Astrocyte (in vitro differentiated cells and primary cell): Measurements from ENCODE around the gene SRSF8. TPM values are rescaled to one million over a fixed set of nuclear protein-coding genes. Genes with fewer than 3 reads are reported as not detected.
"Not testable (repeated sequence)": the region's sequence is repeated elsewhere in the genome, so short reads cannot be mapped to it uniquely, and the experiment has no call there.

Experiments used
- DNase-seq: peaks from one replicate; pipeline ENCODE4 v3.0.0-alpha.2; 2010; ENCODE audit warnings: low read depth
- FAIRE-seq: peaks from 2 replicates; lab custom pipeline; 2011; peaks lifted over from hg19 to GRCh38; lab: Jason Lieb, UNC
- H2AFZ ChIP-seq: 2 replicates; pipeline ENCODE4 v1.6.0; 2012; ENCODE audit warnings: low read depth, low read length, inconsistent platforms
- H3K27ac ChIP-seq: 2 replicates; pipeline ENCODE4 v1.5.1; 2011; ENCODE audit warnings: low read depth, low read length, inconsistent platforms
- H3K27me3 ChIP-seq: 2 replicates; pipeline ENCODE4 v1.6.0; 2011; ENCODE audit warnings: low read length, inconsistent platforms; ENCODE audit not compliant: insufficient read depth
- H3K36me3 ChIP-seq: 2 replicates; pipeline ENCODE4 v1.5.1; 2011; ENCODE audit warnings: low read length, inconsistent platforms; ENCODE audit not compliant: insufficient read depth
- H3K4me1 ChIP-seq: 2 replicates; pipeline ENCODE4 v1.5.1; 2011; ENCODE audit warnings: low read length, inconsistent platforms; ENCODE audit not compliant: insufficient read depth
- H3K4me2 ChIP-seq: 2 replicates; pipeline ENCODE4 v1.6.0; 2012; ENCODE audit warnings: low read length, inconsistent platforms
- H3K4me3 ChIP-seq: 2 replicates; pipeline ENCODE4 v1.5.1; 2011; ENCODE audit warnings: low read depth, mild to moderate bottlenecking, low read length, inconsistent platforms; ENCODE audit not compliant: insufficient read depth
- H3K79me2 ChIP-seq: 2 replicates; pipeline ENCODE4 v1.6.0; 2012; ENCODE audit warnings: mild to moderate bottlenecking, low read length, inconsistent platforms; ENCODE audit not compliant: insufficient read depth
- H3K9ac ChIP-seq: 2 replicates; pipeline ENCODE4 v1.6.0; 2012; ENCODE audit warnings: mild to moderate bottlenecking, low read length, inconsistent platforms
- H3K9me3 ChIP-seq: 2 replicates; pipeline ENCODE4 v1.5.1; 2012; ENCODE audit warnings: low read depth, mild to moderate bottlenecking, low read length, inconsistent platforms; ENCODE audit not compliant: insufficient read depth
- H4K20me1 ChIP-seq: 2 replicates; pipeline ENCODE4 v1.6.0; 2012; ENCODE audit warnings: low read length, inconsistent platforms; ENCODE audit not compliant: insufficient read depth
- H3K27ac Mint-ChIP-seq: one replicate; pipeline ENCODE4 v1.8.0; 2021; ENCODE audit warnings: mild to moderate bottlenecking, mixed read lengths; ENCODE audit not compliant: unreplicated experiment
- H3K27me3 Mint-ChIP-seq: one replicate; pipeline ENCODE4 v1.8.0; 2021; ENCODE audit warnings: low read depth, mixed read lengths; ENCODE audit not compliant: unreplicated experiment
- H3K36me3 Mint-ChIP-seq: one replicate; pipeline ENCODE4 v1.8.0; 2021; ENCODE audit warnings: low read depth, mixed read lengths; ENCODE audit not compliant: unreplicated experiment
- H3K4me1 Mint-ChIP-seq: one replicate; pipeline ENCODE4 v1.8.0; 2021; ENCODE audit warnings: low read depth, mixed read lengths; ENCODE audit not compliant: unreplicated experiment
- H3K4me3 Mint-ChIP-seq: one replicate; pipeline ENCODE4 v1.8.0; 2021; ENCODE audit warnings: mild to moderate bottlenecking, moderate library complexity, mixed read lengths; ENCODE audit not compliant: unreplicated experiment
- H3K9me3 Mint-ChIP-seq: one replicate; pipeline ENCODE4 v1.8.0; 2021; ENCODE audit warnings: mild to moderate bottlenecking, mixed read lengths; ENCODE audit not compliant: unreplicated experiment
- EZH2 ChIP-seq: IDR thresholded peaks from 2 replicates; pipeline ENCODE4 v1.6.1; 2012; ENCODE audit warnings: mild to moderate bottlenecking, low read length, inconsistent platforms; ENCODE audit not compliant: insufficient read depth
- total RNA-seq: library from RNA; stranded (reverse); gene quantifications from 2 replicates; pipeline ENCODE4 v1.2.1, GENCODE V29; 2021
- TF ChIP-seq, protein P1 (sequence below): IDR thresholded peaks from 2 replicates; pipeline ENCODE4 v1.5.1; 2011; ENCODE audit warnings: low read depth, mild to moderate bottlenecking, inconsistent platforms, low read length, moderate library complexity; ENCODE audit not compliant: insufficient read depth

Gene SRSF8
- total RNA-seq, 1 donor from 2014 or later: 47.5 TPM

GRCh38 chr11:95108671-95109551, 42.2 kb downstream of the SRSF8 start:
- H3K9ac ChIP-seq: peak overlapping the region; percentile 34
- no peaks in the 10 kb centered on the region for H3K36me3 ChIP-seq
- peak; percentile 57 for DNase-seq
- peaks cover 17% of the 10 kb centered on the region for H4K20me1 ChIP-seq
- H3K4me3 Mint-ChIP-seq: peak overlapping the region; percentile 6
- peaks cover 7% of the 10 kb centered on the region for H3K79me2 ChIP-seq
- no peaks in the 10 kb centered on the region for H3K9me3 ChIP-seq
- H3K27me3 Mint-ChIP-seq: no peaks in the 10 kb centered on the region
- no peaks in the 10 kb centered on the region for H3K27me3 ChIP-seq
- no peak overlapping the region for H2AFZ ChIP-seq
- H3K27ac Mint-ChIP-seq: peak overlapping the region; percentile 79
- TF ChIP-seq, protein P1, sequence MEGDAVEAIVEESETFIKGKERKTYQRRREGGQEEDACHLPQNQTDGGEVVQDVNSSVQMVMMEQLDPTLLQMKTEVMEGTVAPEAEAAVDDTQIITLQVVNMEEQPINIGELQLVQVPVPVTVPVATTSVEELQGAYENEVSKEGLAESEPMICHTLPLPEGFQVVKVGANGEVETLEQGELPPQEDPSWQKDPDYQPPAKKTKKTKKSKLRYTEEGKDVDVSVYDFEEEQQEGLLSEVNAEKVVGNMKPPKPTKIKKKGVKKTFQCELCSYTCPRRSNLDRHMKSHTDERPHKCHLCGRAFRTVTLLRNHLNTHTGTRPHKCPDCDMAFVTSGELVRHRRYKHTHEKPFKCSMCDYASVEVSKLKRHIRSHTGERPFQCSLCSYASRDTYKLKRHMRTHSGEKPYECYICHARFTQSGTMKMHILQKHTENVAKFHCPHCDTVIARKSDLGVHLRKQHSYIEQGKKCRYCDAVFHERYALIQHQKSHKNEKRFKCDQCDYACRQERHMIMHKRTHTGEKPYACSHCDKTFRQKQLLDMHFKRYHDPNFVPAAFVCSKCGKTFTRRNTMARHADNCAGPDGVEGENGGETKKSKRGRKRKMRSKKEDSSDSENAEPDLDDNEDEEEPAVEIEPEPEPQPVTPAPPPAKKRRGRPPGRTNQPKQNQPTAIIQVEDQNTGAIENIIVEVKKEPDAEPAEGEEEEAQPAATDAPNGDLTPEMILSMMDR: no peak
- TF ChIP-seq EZH2: no peak
- peaks cover 32% of the 10 kb centered on the region for H3K4me1 Mint-ChIP-seq
- H3K36me3 Mint-ChIP-seq: peaks cover 8% of the 10 kb centered on the region
- peaks cover 2% of the 10 kb centered on the region for H3K9me3 Mint-ChIP-seq
- FAIRE-seq: peak; percentile 23
- peak overlapping the region; percentile 6 for H3K4me3 ChIP-seq
- peak overlapping the region; percentile 64 for H3K4me2 ChIP-seq
- peak overlapping the region; percentile 56 for H3K27ac ChIP-seq
- peaks cover 25% of the 10 kb centered on the region for H3K4me1 ChIP-seq

DNA sequence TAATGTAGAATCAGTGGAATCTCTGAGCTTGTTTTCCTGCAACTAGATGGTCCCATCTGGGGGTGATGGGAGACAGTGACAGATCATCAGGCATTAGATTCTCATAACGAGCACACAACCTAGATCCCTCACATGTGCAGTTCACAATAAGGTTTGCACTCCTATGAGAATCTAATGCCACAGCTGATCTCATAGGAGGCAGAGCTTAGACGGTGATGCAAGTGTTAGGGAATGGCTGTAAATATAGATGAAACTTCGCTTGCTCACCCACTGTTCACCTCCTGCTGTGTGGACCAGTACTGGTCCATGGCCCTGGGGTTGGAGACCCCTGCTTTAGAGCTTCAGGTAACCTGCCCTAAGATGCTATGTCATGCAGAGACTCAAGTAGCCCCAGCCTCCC, 44.8 kb downstream of the SRSF8 start:
- H2AFZ ChIP-seq, H3K9ac ChIP-seq, H3K27me3 ChIP-seq, H3K36me3 ChIP-seq, H3K27ac ChIP-seq, H3K4me3 ChIP-seq, H3K4me3 Mint-ChIP-seq, H3K4me2 ChIP-seq, H3K27me3 Mint-ChIP-seq, H3K9me3 Mint-ChIP-seq, FAIRE-seq, DNase-seq, H3K36me3 Mint-ChIP-seq, H3K79me2 ChIP-seq, H3K9me3 ChIP-seq: not testable (repeated sequence)
- Histone ChIP-seq H3K4me1 (peaks cover 25% of the 10 kb centered on the region), H4K20me1 (peaks cover 17% of the 10 kb centered on the region)
- Mint-ChIP-seq H3K27ac (peak overlapping the region; percentile 43), H3K4me1 (peaks cover 29% of the 10 kb centered on the region)

- Histone ChIP-seq H3K9me3 (no peaks in the 10 kb centered on the region), H3K4me2 (no peak overlapping the region), H3K27me3 (no peaks in the 10 kb centered on the region), H3K36me3 (no peaks in the 10 kb centered on the region), H3K79me2 (peaks cover 7% of the 10 kb centered on the region), H2AFZ (no peak overlapping the region), H4K20me1 (peaks cover 17% of the 10 kb centered on the region), H3K9ac (no peak overlapping the region), H3K4me1 (peaks cover 25% of the 10 kb centered on the region), H3K4me3 (no peak overlapping the region), H3K27ac (no peak overlapping the region)
- Mint-ChIP-seq H3K4me1 (peaks cover 29% of the 10 kb centered on the region), H3K4me3 (no peak overlapping the region), H3K9me3 (no peaks in the 10 kb centered on the region), H3K27me3 (no peaks in the 10 kb centered on the region), H3K36me3 (peaks cover 8% of the 10 kb centered on the region), H3K27ac (peak overlapping the region; percentile 43)
- DNase-seq (no peak), FAIRE-seq (no peak)
- TF ChIP-seq EZH2: no peak
- TF ChIP-seq, protein P1: no peak
Observed at GRCh38 chr11:95111923-95112540, 45.3 kb downstream of the SRSF8 start.
